Lower leg skin (tissue), 4 donors: ENCODE results near the gene LRP10. TPM values are rescaled to one million over a fixed set of nuclear protein-coding genes. Genes with fewer than 3 reads are reported as not detected.

Experiments used
- DNase-seq, 2 donors: peaks; one replicate each; pipeline ENCODE4 v3.0.0-alpha.2; 2019; ENCODE audit warnings: low spot score in 2 of 2
- H3K4me3 ChIP-seq: fragments of 200-600 bp; sonication (generic); 2 replicates; pipeline ENCODE4 v1.5.1; 2017; ENCODE audit warnings: mild to moderate bottlenecking, low read depth; ENCODE audit not compliant: poor library complexity, severe bottlenecking
- POLR2A ChIP-seq, 2 donors: fragments of 450-650 bp; IDR thresholded peaks; one replicate each; pipeline ENCODE4 v1.6.1; 2016 to 2017; ENCODE audit warnings: antibody characterized with exemption in 2 of 2, mild to moderate bottlenecking in 1 of 2, moderate library complexity in 1 of 2
- whole genome bisulfite sequencing, 2 donors: methylation state at CpG; one replicate each; pipeline ENCODE4 v1.1.5; 2018; 5-methylcytosine and 5-hydroxymethylcytosine counted together
- intact Hi-C: fragments of 100-400 bp; cut with DNase I; formaldehyde crosslinking; loops from one replicate; pipeline ENCODE4 v1.15.0; 2023; ENCODE audit warnings: low total_unique reads
- total RNA-seq, 4 donors: library from RNA; depleted of rRNA; stranded (reverse); fragments of >200 nt; gene quantifications; one replicate each; pipeline ENCODE4 v1.1.0, GENCODE V29; 2016
- TF ChIP-seq, protein P1 (sequence below), 3 donors: fragments of 450-650 bp; IDR thresholded peaks; one replicate each; pipeline ENCODE4 v1.5.1; 2016; ENCODE audit warnings: antibody characterized with exemption in 3 of 3, mild to moderate bottlenecking in 3 of 3, moderate library complexity in 2 of 3

LRP10 gene
- total RNA-seq, 4 donors from 2014 or later: 148 to 209 (median 167) TPM

DNA sequence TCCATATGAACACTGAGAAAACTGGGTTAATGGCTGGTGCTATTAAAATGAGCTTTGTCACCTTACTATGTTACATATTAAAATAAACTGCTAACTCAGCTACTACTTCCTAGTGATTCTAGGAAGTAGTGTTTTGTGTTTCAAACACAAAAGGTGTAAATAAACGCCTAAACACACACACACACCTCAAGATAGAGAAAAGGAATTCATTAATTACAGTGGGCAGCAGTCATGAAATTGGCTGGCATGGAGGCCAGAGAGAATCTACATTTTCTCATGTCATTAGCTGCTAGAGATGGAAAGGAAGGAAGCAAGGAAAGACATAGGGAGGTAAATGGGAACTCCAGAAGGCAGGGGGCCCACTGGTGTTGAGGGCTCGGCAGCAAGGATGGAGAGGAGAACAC, 58.4 kb downstream of the LRP10 start:
- DNase-seq: no peak
- WGBS, 2 donors: 0 to 3% methylated on average over 2 of the region's 2 CpGs
- intact Hi-C loops: loop anchor here (2.0 kb wide), 1 partner anchor 53 kb away; the partner anchor contains the start of gene AJUBA
- no peak overlapping the region for H3K4me3 ChIP-seq
- TF ChIP-seq POLR2A (IDR thresholded peaks at IDR 0.05): no peak
- TF ChIP-seq, protein P1, sequence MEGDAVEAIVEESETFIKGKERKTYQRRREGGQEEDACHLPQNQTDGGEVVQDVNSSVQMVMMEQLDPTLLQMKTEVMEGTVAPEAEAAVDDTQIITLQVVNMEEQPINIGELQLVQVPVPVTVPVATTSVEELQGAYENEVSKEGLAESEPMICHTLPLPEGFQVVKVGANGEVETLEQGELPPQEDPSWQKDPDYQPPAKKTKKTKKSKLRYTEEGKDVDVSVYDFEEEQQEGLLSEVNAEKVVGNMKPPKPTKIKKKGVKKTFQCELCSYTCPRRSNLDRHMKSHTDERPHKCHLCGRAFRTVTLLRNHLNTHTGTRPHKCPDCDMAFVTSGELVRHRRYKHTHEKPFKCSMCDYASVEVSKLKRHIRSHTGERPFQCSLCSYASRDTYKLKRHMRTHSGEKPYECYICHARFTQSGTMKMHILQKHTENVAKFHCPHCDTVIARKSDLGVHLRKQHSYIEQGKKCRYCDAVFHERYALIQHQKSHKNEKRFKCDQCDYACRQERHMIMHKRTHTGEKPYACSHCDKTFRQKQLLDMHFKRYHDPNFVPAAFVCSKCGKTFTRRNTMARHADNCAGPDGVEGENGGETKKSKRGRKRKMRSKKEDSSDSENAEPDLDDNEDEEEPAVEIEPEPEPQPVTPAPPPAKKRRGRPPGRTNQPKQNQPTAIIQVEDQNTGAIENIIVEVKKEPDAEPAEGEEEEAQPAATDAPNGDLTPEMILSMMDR (IDR thresholded peaks at IDR 0.05): no peak

Other genes with a start within 250 kb of the LRP10 start
- gene OR6J1, start 227.4 kb upstream of the LRP10 start, total RNA-seq: not detected
- 10 to 100 TPM; 64.3 to 83.6 (median 74.1) TPM for gene OXA1L, start 105.1 kb upstream of the LRP10 start, total RNA-seq
- gene SLC7A7, start 56.3 kb upstream of the LRP10 start, total RNA-seq: 10 to 100 TPM in 1 of 4 donors, 1 to 10 TPM in 3; 1.1 to 12.8 (median 6.5) TPM
- gene MRPL52, start 41.9 kb upstream of the LRP10 start, total RNA-seq: 100 to 1,000 TPM in 1 of 4 donors, 10 to 100 TPM in 3; 24.8 to 230 (median 41.4) TPM
- 100 to 1,000 TPM; 135 to 190 (median 151) TPM for gene MMP14, start 35.2 kb upstream of the LRP10 start, total RNA-seq
- gene REM2, start 11.5 kb downstream of the LRP10 start, total RNA-seq: 1 to 10 TPM in 2 of 4 donors, under 1 TPM in 2; 0.52 to 2.5 (median 1.5) TPM
- gene RBM23, start 47.4 kb downstream of the LRP10 start, total RNA-seq: 100 to 1,000 TPM in 2 of 4 donors, 10 to 100 TPM in 2; 71.2 to 202 (median 105) TPM
- gene PRMT5, start 57.6 kb downstream of the LRP10 start, total RNA-seq: 10 to 100 TPM; 42.9 to 53.2 (median 48.3) TPM
- 10 to 100 TPM; 52.3 to 74.4 (median 61.9) TPM for gene HAUS4, start 85.3 kb downstream of the LRP10 start, total RNA-seq
- 10 to 100 TPM; 66.2 to 98.4 (median 74.8) TPM for gene AJUBA, start 110.8 kb downstream of the LRP10 start, total RNA-seq
- 10 to 100 TPM; 16.9 to 29.6 (median 23.2) TPM for gene C14orf93, start 138.4 kb downstream of the LRP10 start, total RNA-seq
- gene PSMB5, start 163.2 kb downstream of the LRP10 start, total RNA-seq: 100 to 1,000 TPM in 2 of 4 donors, 10 to 100 TPM in 2; 70.6 to 148 (median 116) TPM
- gene PSMB11, start 170.5 kb downstream of the LRP10 start, total RNA-seq: not detected
- 1 to 10 TPM; 3.0 to 4.9 (median 3.9) TPM for gene CDH24, start 185.8 kb downstream of the LRP10 start, total RNA-seq
- 10 to 100 TPM; 52.7 to 97.5 (median 79.8) TPM for gene ACIN1, start 223.4 kb downstream of the LRP10 start, total RNA-seq
- 10 to 100 TPM; 14.5 to 29.8 (median 19.7) TPM for gene C14orf119, start 223.8 kb downstream of the LRP10 start, total RNA-seq
- gene CIROP, start 233.2 kb downstream of the LRP10 start, total RNA-seq: not detected
- gene CEBPE, start 247.5 kb downstream of the LRP10 start, total RNA-seq: not detected